Vagina (tissue), 2 donors: ENCODE data around the gene MARCHF6. TPM values are rescaled to one million over a fixed set of nuclear protein-coding genes. Genes with fewer than 3 reads are reported as not detected.
A peak's percentile ranks its signal among the peaks of the same experiment; 100 is the strongest.

Experiments
- DNase-seq, 2 donors: peaks; one replicate each; pipeline ENCODE4 v3.0.0-alpha.2; 2017; ENCODE audit errors: extremely low spot score in 2 of 2
- H3K27ac ChIP-seq: fragments of 200-600 bp; sonication (generic); one replicate; pipeline ENCODE4 v1.5.1; 2019
- H3K27me3 ChIP-seq: fragments of 200-600 bp; sonication (generic); one replicate; pipeline ENCODE4 v1.5.1; 2019
- H3K36me3 ChIP-seq, 2 donors: fragments of 200-600 bp; sonication (generic); one replicate each; pipeline ENCODE4 v1.5.1; 2017 to 2019
- H3K4me1 ChIP-seq: fragments of 200-600 bp; sonication (generic); one replicate; pipeline ENCODE4 v1.5.1; 2019
- H3K4me3 ChIP-seq, 2 donors: fragments of 200-600 bp; sonication (generic); 1 replicate in 1 of 2; 2 replicates in 1 of 2; pipeline ENCODE4 v1.5.1; 2016 to 2019
- H3K9me3 ChIP-seq: fragments of 200-600 bp; sonication (generic); one replicate; pipeline ENCODE4 v1.5.1; 2019
- CTCF ChIP-seq, 3 experiments: fragments of 450-650 bp in 2 of 3; fragments of 200-600 bp in 1 of 3; sonication (generic) in 1 of 3; IDR thresholded peaks; one replicate each; pipeline ENCODE4 v1.5.1; 2017 to 2019; ENCODE audit warnings: antibody characterized with exemption in 3 of 3, mild to moderate bottlenecking in 2 of 3, moderate library complexity in 2 of 3
- POLR2A ChIP-seq, 2 donors: fragments of 450-650 bp; IDR thresholded peaks; one replicate each; pipeline ENCODE4 v1.6.1; 2017; ENCODE audit warnings: antibody characterized with exemption in 2 of 2, mild to moderate bottlenecking in 2 of 2, moderate library complexity in 2 of 2
- POLR2AphosphoS5 ChIP-seq, 2 donors: sonication (generic); formaldehyde crosslinking; IDR thresholded peaks; one replicate each; pipeline ENCODE4 v1.9.0; 2017; ENCODE audit warnings: antibody characterized with exemption in 2 of 2, mild to moderate bottlenecking in 2 of 2, low read depth in 1 of 2; ENCODE audit not compliant: insufficient read depth in 1 of 2
- intact Hi-C: fragments of 100-400 bp; cut with DNase I; formaldehyde crosslinking; loops from one replicate; pipeline ENCODE4 v1.15.1; 2023
- total RNA-seq: library from RNA; depleted of rRNA; stranded (reverse); fragments of >200 nt; gene quantifications from one replicate; pipeline ENCODE4 v1.2.3, GENCODE V29; 2016

The MARCHF6 gene
- total RNA-seq, 1 donor from 2014 or later = 68.8 TPM

- intact Hi-C loops = no loop called here
- TF ChIP-seq POLR2A (IDR thresholded peaks at IDR 0.05) (no peak), CTCF (IDR thresholded peaks at IDR 0.05) (no peak), POLR2AphosphoS5 (IDR thresholded peaks at IDR 0.05; ENCODE audit: insufficient read depth in 1 of 2, low read depth in 1 of 2) (no peak)
Measured at GRCh38 chr5:10328323-10328722, 25.2 kb upstream of the MARCHF6 start.

GRCh38 chr5:10329446-10329819, 24.1 kb upstream of the MARCHF6 start:
- Histone ChIP-seq H3K4me3 (no peak overlapping the region), H3K27me3 (no peaks in the 10 kb centered on the region), H3K9me3 (no peaks in the 10 kb centered on the region), H3K4me1 (peaks cover 53% of the 10 kb centered on the region), H3K27ac (no peak overlapping the region), H3K36me3 (no peaks in the 10 kb centered on the region)
- intact Hi-C loops = no loop called here
- no peak for DNase-seq
- TF ChIP-seq POLR2A (IDR thresholded peaks at IDR 0.05) (no peak), CTCF (IDR thresholded peaks at IDR 0.05) (no peak), POLR2AphosphoS5 (IDR thresholded peaks at IDR 0.05; ENCODE audit: insufficient read depth in 1 of 2, low read depth in 1 of 2) (no peak)

More at GRCh38 chr5:10328323-10328722, 25.2 kb upstream of the MARCHF6 start:
- DNase-seq = no peak
- Histone ChIP-seq H3K4me1 (peaks cover 43% of the 10 kb centered on the region), H3K27ac (no peak overlapping the region), H3K27me3 (no peaks in the 10 kb centered on the region), H3K4me3 (no peak overlapping the region), H3K9me3 (no peaks in the 10 kb centered on the region), H3K36me3 (no peaks in the 10 kb centered on the region)

- intact Hi-C loops = no loop called here
- H3K4me3 ChIP-seq = no peak overlapping the region
- H3K9me3 ChIP-seq = no peaks in the 10 kb centered on the region
- no peak for TF ChIP-seq CTCF (IDR thresholded peaks at IDR 0.05)
- no peak for TF ChIP-seq POLR2A (IDR thresholded peaks at IDR 0.05)
- TF ChIP-seq POLR2AphosphoS5 (IDR thresholded peaks at IDR 0.05; ENCODE audit: insufficient read depth in 1 of 2, low read depth in 1 of 2) = peak in 1 of 2 donors; percentile 30
- no peaks in the 10 kb centered on the region for H3K27me3 ChIP-seq
- DNase-seq = peak in 1 of 2 donors; percentile 58
- peaks cover 53% of the 10 kb centered on the region for H3K4me1 ChIP-seq
- peak overlapping the region; percentile 4 for H3K27ac ChIP-seq
- no peaks in the 10 kb centered on the region for H3K36me3 ChIP-seq
Measured at GRCh38 chr5:10329820-10330481, 23.5 kb upstream of the MARCHF6 start.

GRCh38 chr5:10330511-10331230, 22.8 kb upstream of the MARCHF6 start:
- Histone ChIP-seq H3K9me3 (no peaks in the 10 kb centered on the region), H3K27ac (peak overlapping the region; percentile 4), H3K4me3 (no peak overlapping the region), H3K27me3 (no peaks in the 10 kb centered on the region), H3K36me3 (no peaks in the 10 kb centered on the region), H3K4me1 (peaks cover 53% of the 10 kb centered on the region)
- intact Hi-C loops = no loop called here
- TF ChIP-seq CTCF (IDR thresholded peaks at IDR 0.05) (no peak), POLR2AphosphoS5 (IDR thresholded peaks at IDR 0.05; ENCODE audit: insufficient read depth in 1 of 2, low read depth in 1 of 2) (no peak), POLR2A (IDR thresholded peaks at IDR 0.05) (no peak)
- DNase-seq = peak in 1 of 2 donors; percentile 72

- intact Hi-C loops = no loop called here
- Histone ChIP-seq H3K36me3 (no peaks in the 10 kb centered on the region), H3K4me1 (peaks cover 53% of the 10 kb centered on the region), H3K9me3 (no peaks in the 10 kb centered on the region), H3K27me3 (no peaks in the 10 kb centered on the region), H3K4me3 (no peak overlapping the region), H3K27ac (peak overlapping the region; percentile 4)
- DNase-seq = no peak
- TF ChIP-seq POLR2AphosphoS5 (IDR thresholded peaks at IDR 0.05; ENCODE audit: insufficient read depth in 1 of 2, low read depth in 1 of 2) (no peak), CTCF (IDR thresholded peaks at IDR 0.05) (no peak), POLR2A (IDR thresholded peaks at IDR 0.05) (no peak)
Measured at GRCh38 chr5:10331341-10331796, 22.1 kb upstream of the MARCHF6 start.
